ENCODE data around the gene VSIR.
A peak's percentile ranks its signal among the peaks of the same experiment; 100 is the strongest.

The VSIR gene

DNA sequence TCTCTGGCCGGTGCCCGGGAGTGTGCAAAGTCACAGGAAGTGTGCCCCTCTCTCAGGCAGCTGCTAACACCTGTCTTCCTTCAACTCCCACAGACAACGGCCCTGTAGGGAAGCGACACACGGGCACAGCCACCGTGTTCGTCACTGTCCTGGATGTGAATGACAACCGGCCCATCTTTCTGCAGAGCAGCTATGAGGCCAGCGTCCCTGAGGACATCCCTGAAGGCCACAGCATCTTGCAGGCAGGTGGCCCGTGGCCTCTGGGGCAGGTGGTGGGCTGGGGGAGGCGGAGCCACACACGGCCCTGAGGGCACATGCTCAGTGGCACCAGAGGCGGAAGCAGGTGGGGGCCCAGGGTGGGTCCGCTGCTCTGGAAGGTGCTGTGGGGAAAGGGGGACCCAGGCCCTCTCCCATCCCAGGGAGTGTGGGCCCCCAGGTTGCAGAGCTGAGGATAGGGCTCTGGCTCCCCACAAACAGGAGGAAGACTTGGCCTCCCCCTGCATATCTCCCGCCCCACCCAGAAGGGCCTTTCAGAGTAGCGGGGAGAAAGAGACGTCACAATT is 60.7 kb downstream of the VSIR start:
- Histone ChIP-seq H4K20me1 (ENCODE audit: insufficient read depth, low read length, poor library complexity, severe bottlenecking) (no peaks in the 10 kb centered on the region), H3K9me3 (ENCODE audit: insufficient read depth, low read depth, low read length) (no peaks in the 10 kb centered on the region), H2AFZ (ENCODE audit: low read length) (no peak overlapping the region), H3F3A (ENCODE audit: low read depth) (no peaks in the 10 kb centered on the region), H3K27me3 (ENCODE audit: insufficient read depth, low read length, poor library complexity, severe bottlenecking) (no peaks in the 10 kb centered on the region), H3K4me2 (ENCODE audit: low read depth, low read length, poor library complexity, severe bottlenecking) (no peak overlapping the region), H3K4me3 (ENCODE audit: low read length, poor library complexity, severe bottlenecking) (no peak overlapping the region), H3K9ac (ENCODE audit: low read depth, low read length, poor library complexity, severe bottlenecking) (peak overlapping the region; percentile 65), H3K4me1 (ENCODE audit: insufficient read depth, low read length, poor library complexity, severe bottlenecking) (peaks cover 30% of the 10 kb centered on the region), H3K79me2 (ENCODE audit: insufficient read depth, low read length) (no peaks in the 10 kb centered on the region), H3K36me3 (ENCODE audit: insufficient read depth, low read length) (no peaks in the 10 kb centered on the region), H3K9me2 (replicated peaks; ENCODE audit: low read depth, low read length) (no peaks in the 10 kb centered on the region)
- TF ChIP-seq, protein P1, sequence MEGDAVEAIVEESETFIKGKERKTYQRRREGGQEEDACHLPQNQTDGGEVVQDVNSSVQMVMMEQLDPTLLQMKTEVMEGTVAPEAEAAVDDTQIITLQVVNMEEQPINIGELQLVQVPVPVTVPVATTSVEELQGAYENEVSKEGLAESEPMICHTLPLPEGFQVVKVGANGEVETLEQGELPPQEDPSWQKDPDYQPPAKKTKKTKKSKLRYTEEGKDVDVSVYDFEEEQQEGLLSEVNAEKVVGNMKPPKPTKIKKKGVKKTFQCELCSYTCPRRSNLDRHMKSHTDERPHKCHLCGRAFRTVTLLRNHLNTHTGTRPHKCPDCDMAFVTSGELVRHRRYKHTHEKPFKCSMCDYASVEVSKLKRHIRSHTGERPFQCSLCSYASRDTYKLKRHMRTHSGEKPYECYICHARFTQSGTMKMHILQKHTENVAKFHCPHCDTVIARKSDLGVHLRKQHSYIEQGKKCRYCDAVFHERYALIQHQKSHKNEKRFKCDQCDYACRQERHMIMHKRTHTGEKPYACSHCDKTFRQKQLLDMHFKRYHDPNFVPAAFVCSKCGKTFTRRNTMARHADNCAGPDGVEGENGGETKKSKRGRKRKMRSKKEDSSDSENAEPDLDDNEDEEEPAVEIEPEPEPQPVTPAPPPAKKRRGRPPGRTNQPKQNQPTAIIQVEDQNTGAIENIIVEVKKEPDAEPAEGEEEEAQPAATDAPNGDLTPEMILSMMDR (conservative IDR thresholded peaks at IDR 0.05; ENCODE audit: low read length): no peak
- TF ChIP-seq EZH2phosphoT487 (IDR thresholded peaks at IDR 0.05; ENCODE audit: borderline replicate concordance): no peak

DNA sequence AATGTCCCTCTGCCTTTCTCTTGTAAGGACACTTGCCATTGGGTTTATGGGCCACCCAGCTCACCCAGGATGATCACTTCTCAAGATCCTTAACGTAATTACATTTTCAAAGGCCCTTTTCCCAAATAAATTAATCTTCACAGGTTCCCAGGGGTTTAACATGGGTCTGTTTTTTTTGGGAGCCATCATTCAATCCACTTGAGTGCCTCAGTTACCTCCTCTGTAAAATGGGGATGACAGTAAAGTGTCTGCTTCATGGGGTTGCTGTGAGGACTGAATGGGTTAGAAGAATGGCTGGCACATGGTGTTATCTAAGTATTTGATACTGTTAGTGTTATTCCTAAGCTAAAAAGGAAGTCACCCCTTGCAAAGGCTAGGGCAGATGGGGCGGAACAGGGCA is 61.1 kb downstream of the VSIR start:
- Histone ChIP-seq H2AFZ (ENCODE audit: low read length) (no peak overlapping the region), H3K27me3 (ENCODE audit: insufficient read depth, low read length, poor library complexity, severe bottlenecking) (no peaks in the 10 kb centered on the region), H3K9ac (ENCODE audit: low read depth, low read length, poor library complexity, severe bottlenecking) (no peak overlapping the region), H3K4me2 (ENCODE audit: low read depth, low read length, poor library complexity, severe bottlenecking) (no peak overlapping the region), H3F3A (ENCODE audit: low read depth) (no peaks in the 10 kb centered on the region), H3K9me2 (replicated peaks; ENCODE audit: low read depth, low read length) (no peaks in the 10 kb centered on the region), H3K79me2 (ENCODE audit: insufficient read depth, low read length) (no peaks in the 10 kb centered on the region), H3K36me3 (ENCODE audit: insufficient read depth, low read length) (no peaks in the 10 kb centered on the region), H3K4me1 (ENCODE audit: insufficient read depth, low read length, poor library complexity, severe bottlenecking) (peaks cover 25% of the 10 kb centered on the region), H3K4me3 (ENCODE audit: low read length, poor library complexity, severe bottlenecking) (no peak overlapping the region), H3K9me3 (ENCODE audit: insufficient read depth, low read depth, low read length) (no peaks in the 10 kb centered on the region), H4K20me1 (ENCODE audit: insufficient read depth, low read length, poor library complexity, severe bottlenecking) (no peaks in the 10 kb centered on the region)
- TF ChIP-seq EZH2phosphoT487 (IDR thresholded peaks at IDR 0.05; ENCODE audit: borderline replicate concordance): no peak
- TF ChIP-seq, protein P1 (conservative IDR thresholded peaks at IDR 0.05; ENCODE audit: low read length): no peak

GRCh38 chr10:71711052-71711623 is 62.2 kb downstream of the VSIR start:
- Histone ChIP-seq H3K9me2 (replicated peaks; ENCODE audit: low read depth, low read length) (no peaks in the 10 kb centered on the region), H3K9ac (ENCODE audit: low read depth, low read length, poor library complexity, severe bottlenecking) (no peak overlapping the region), H3K79me2 (ENCODE audit: insufficient read depth, low read length) (no peaks in the 10 kb centered on the region), H3K9me3 (ENCODE audit: insufficient read depth, low read depth, low read length) (no peaks in the 10 kb centered on the region), H3F3A (ENCODE audit: low read depth) (no peaks in the 10 kb centered on the region), H2AFZ (ENCODE audit: low read length) (no peak overlapping the region), H3K4me2 (ENCODE audit: low read depth, low read length, poor library complexity, severe bottlenecking) (no peak overlapping the region), H3K4me1 (ENCODE audit: insufficient read depth, low read length, poor library complexity, severe bottlenecking) (peaks cover 25% of the 10 kb centered on the region), H4K20me1 (ENCODE audit: insufficient read depth, low read length, poor library complexity, severe bottlenecking) (no peaks in the 10 kb centered on the region), H3K27me3 (ENCODE audit: insufficient read depth, low read length, poor library complexity, severe bottlenecking) (no peaks in the 10 kb centered on the region), H3K4me3 (ENCODE audit: low read length, poor library complexity, severe bottlenecking) (no peak overlapping the region), H3K36me3 (ENCODE audit: insufficient read depth, low read length) (no peaks in the 10 kb centered on the region)
- TF ChIP-seq, protein P1 (conservative IDR thresholded peaks at IDR 0.05; ENCODE audit: low read length): no peak
- TF ChIP-seq EZH2phosphoT487 (IDR thresholded peaks at IDR 0.05; ENCODE audit: borderline replicate concordance): no peak
